ENCODE measurements around the gene GALNT18.

GRCh38 chr11:11528986-11529385 lies 92.8 kb downstream of the GALNT18 start:
- no peak for TF ChIP-seq POLR2A (IDR thresholded peaks at IDR 0.05)
- no peak for TF ChIP-seq CTCF (IDR thresholded peaks at IDR 0.05)

All from body of pancreas (tissue), 4 donors.